Measurements from ENCODE around the gene ICA1L. TPM values are rescaled to one million over a fixed set of nuclear protein-coding genes. Genes with fewer than 3 reads are reported as not detected.
"Not testable (repeated sequence)": the region's sequence is repeated elsewhere in the genome, so short reads cannot be mapped to it uniquely, and the experiment has no call there.

ICA1L gene
- polyA plus RNA-seq, 1 donor from 2014 or later, result 2.2 TPM

DNA sequence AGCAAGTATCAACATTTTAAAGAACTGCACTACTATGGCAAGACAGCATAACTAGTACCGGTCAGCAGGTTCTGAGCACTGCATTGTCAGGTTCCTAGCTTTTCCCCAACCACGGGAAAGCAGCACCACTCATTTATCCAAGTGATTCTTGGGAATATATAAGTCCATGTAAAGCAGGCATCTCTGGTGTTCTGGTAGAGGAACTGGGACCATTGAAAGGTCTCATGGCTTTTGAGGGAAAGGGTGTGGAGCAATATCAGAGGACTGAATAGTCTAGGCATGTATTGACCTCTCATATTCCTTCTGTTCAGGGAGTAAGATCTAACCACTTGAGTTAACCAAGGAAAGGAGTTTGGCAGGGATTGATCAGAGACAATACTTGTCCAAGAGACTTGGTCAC, 6.1 kb upstream of the ICA1L start:
- no peaks in the 10 kb centered on the region for H3K9me3 Mint-ChIP-seq
- no peak overlapping the region for H3K4me3 Mint-ChIP-seq
- H3K27ac Mint-ChIP-seq, result no peak overlapping the region
- no peaks in the 10 kb centered on the region for H3K27me3 Mint-ChIP-seq
- peaks cover 4% of the 10 kb centered on the region for H3K36me3 Mint-ChIP-seq
- H3K4me1 Mint-ChIP-seq, result peaks cover 0 to 2% (median 0%) of the 10 kb centered on the region in 3 donors

DNA sequence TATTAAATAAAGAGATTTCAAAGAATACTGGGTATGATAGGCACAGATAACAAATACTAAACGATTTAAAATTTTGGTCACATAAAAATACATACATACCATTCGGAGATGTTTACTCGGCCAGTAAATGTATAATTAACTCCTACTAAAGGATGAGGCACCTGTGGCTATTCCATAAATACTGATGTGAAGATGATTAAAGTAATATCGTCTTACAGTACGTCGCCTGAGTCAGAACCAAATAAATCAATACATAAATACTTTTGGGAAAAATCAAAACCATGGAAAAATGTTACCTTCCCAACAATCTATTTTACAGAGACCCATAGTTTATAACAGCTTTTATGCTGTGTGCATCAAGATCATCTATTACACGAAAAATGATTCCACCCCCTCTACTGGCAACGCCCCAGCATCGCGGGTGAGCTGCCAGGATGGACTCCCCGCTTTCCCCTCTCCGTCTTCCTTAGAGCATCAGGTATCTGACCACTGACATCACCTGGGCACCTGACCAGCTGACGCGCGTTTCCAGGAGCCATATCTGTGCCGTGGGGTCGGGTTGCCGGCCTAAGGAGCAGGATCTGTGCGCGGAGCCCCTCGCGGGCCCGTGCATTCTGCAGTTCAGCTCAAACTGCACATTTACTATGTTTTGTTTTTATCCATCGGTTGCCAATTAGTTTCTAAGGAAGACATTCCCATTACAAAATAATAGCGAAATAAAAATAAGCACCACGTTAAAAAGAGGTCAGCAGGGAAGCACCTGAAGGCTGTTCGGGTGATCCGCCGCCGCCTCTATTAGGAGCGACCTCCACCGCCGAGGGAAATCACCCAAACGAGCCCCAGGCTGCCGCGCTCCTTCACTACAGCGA, 901 bp downstream of the ICA1L start:
- Mint-ChIP-seq H3K4me1 (peaks cover 0 to 8% (median 4%) of the 10 kb centered on the region in 3 donors), H3K9me3 (no peaks in the 10 kb centered on the region), H3K27ac (peak overlapping the region; percentile 33 to 92 (median 75)), H3K4me3 (peak overlapping the region; percentile 92 to 98 (median 97)), H3K27me3 (no peaks in the 10 kb centered on the region), H3K36me3 (peaks cover 1% of the 10 kb centered on the region)

- Mint-ChIP-seq H3K4me3 (no peak overlapping the region), H3K27me3 (no peaks in the 10 kb centered on the region), H3K36me3 (no peaks in the 10 kb centered on the region)
These were observed 9.6 kb downstream of the ICA1L start for GRCh38 chr2:202861987-202862386.

GRCh38 chr2:202858601-202859000, 13.0 kb downstream of the ICA1L start:
- Mint-ChIP-seq H3K4me1 (no peaks in the 10 kb centered on the region), H3K9me3 (no peaks in the 10 kb centered on the region), H3K4me3 (no peak overlapping the region), H3K27ac (no peak overlapping the region), H3K27me3 (no peaks in the 10 kb centered on the region), H3K36me3 (peaks cover 2% of the 10 kb centered on the region)

More at GRCh38 chr2:202861987-202862386, 9.6 kb downstream of the ICA1L start:
- H3K4me1 Mint-ChIP-seq, result no peaks in the 10 kb centered on the region
- no peak overlapping the region for H3K27ac Mint-ChIP-seq
- no peaks in the 10 kb centered on the region for H3K9me3 Mint-ChIP-seq

GRCh38 chr2:202849343-202849742, 22.2 kb downstream of the ICA1L start:
- peak overlapping the region in 1 of 3 donors; percentile 18 for H3K27ac Mint-ChIP-seq
- peak overlapping the region in 1 of 4 donors; percentile 34 for H3K4me3 Mint-ChIP-seq
- peaks cover 10 to 14% (median 11%) of the 10 kb centered on the region in 3 donors for H3K4me1 Mint-ChIP-seq
- not testable (repeated sequence) for H3K9me3 Mint-ChIP-seq, H3K36me3 Mint-ChIP-seq, H3K27me3 Mint-ChIP-seq

GRCh38 chr2:202848813-202849212, 22.8 kb downstream of the ICA1L start:
- Mint-ChIP-seq H3K4me1 (peaks cover 10 to 14% (median 11%) of the 10 kb centered on the region in 3 donors), H3K9me3 (no peaks in the 10 kb centered on the region), H3K27ac (peak overlapping the region in 2 of 3 donors; percentile 18 to 67), H3K36me3 (no peaks in the 10 kb centered on the region), H3K27me3 (no peaks in the 10 kb centered on the region), H3K4me3 (peak overlapping the region in 2 of 4 donors; percentile 34 to 83)

- H3K27ac Mint-ChIP-seq, result peak overlapping the region in 2 of 3 donors; percentile 18 to 67
- H3K4me3 Mint-ChIP-seq, result peak overlapping the region in 2 of 4 donors; percentile 83
- no peaks in the 10 kb centered on the region for H3K36me3 Mint-ChIP-seq
- H3K27me3 Mint-ChIP-seq, result no peaks in the 10 kb centered on the region
- H3K4me1 Mint-ChIP-seq, result peaks cover 10 to 14% (median 11%) of the 10 kb centered on the region in 3 donors
- peaks cover 0 to 3% (median 2%) of the 10 kb centered on the region in 3 donors for H3K9me3 Mint-ChIP-seq
These were observed 23.7 kb downstream of the ICA1L start for GRCh38 chr2:202847693-202848524.

DNA sequence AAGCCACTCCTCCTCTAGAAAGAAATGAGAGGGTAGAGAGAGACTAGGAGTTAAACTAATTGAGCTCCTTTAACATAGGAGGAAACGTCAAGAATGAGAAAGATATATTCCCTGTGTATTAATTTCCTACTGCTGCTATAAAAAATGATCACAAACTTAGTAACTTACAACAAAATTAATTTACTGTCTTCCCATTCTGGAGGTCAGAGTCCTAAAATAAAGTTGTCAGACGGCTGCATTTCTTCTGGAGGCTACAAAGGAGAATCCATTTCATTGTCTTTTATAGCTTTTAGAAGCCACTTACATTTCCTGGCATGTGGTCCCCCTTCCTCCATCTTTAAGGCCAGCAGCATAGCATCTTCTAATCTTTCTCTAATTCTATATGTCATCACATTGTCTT, 26.9 kb downstream of the ICA1L start:
- Mint-ChIP-seq H3K27ac (peak overlapping the region in 1 of 3 donors; percentile 51), H3K9me3 (peaks cover 4 to 10% (median 5%) of the 10 kb centered on the region in 3 donors), H3K27me3 (no peaks in the 10 kb centered on the region), H3K4me1 (peaks cover 9 to 14% (median 10%) of the 10 kb centered on the region in 3 donors), H3K4me3 (no peak overlapping the region), H3K36me3 (peaks cover 2% of the 10 kb centered on the region)

DNA sequence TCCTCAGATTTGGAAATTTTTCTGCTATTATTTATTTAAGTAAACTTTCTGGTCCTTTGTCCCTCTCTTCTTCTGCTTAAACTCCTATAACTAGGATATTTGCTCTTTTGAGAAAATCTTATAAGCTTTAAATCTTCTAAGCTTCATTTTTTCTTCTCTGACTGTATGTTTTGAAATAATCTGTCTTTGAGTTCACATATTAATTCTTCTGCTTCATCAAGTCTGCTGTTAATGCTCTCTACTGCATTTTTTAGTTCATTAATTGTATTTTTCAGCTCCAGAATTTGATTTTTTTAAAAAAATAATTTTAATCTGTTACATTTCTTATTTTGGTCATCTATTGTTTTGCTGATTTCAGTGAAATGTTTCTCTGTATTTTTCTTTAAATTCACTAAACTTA, 28.9 kb downstream of the ICA1L start:
- Mint-ChIP-seq H3K36me3 (peaks cover 2% of the 10 kb centered on the region), H3K27me3 (no peaks in the 10 kb centered on the region), H3K4me3 (no peak overlapping the region), H3K27ac (no peak overlapping the region), H3K9me3 (peaks cover 4 to 10% (median 5%) of the 10 kb centered on the region in 3 donors), H3K4me1 (peaks cover 0 to 1% (median 0%) of the 10 kb centered on the region in 3 donors)

- H3K27me3 Mint-ChIP-seq, result no peaks in the 10 kb centered on the region
- H3K27ac Mint-ChIP-seq, result no peak overlapping the region
- H3K4me3 Mint-ChIP-seq, result peak overlapping the region in 1 of 4 donors; percentile 12
- peaks cover 2% of the 10 kb centered on the region for H3K36me3 Mint-ChIP-seq
- peaks cover 4 to 10% (median 5%) of the 10 kb centered on the region in 3 donors for H3K9me3 Mint-ChIP-seq
- no peaks in the 10 kb centered on the region for H3K4me1 Mint-ChIP-seq
These were observed 30.3 kb downstream of the ICA1L start for GRCh38 chr2:202841090-202841867.

DNA sequence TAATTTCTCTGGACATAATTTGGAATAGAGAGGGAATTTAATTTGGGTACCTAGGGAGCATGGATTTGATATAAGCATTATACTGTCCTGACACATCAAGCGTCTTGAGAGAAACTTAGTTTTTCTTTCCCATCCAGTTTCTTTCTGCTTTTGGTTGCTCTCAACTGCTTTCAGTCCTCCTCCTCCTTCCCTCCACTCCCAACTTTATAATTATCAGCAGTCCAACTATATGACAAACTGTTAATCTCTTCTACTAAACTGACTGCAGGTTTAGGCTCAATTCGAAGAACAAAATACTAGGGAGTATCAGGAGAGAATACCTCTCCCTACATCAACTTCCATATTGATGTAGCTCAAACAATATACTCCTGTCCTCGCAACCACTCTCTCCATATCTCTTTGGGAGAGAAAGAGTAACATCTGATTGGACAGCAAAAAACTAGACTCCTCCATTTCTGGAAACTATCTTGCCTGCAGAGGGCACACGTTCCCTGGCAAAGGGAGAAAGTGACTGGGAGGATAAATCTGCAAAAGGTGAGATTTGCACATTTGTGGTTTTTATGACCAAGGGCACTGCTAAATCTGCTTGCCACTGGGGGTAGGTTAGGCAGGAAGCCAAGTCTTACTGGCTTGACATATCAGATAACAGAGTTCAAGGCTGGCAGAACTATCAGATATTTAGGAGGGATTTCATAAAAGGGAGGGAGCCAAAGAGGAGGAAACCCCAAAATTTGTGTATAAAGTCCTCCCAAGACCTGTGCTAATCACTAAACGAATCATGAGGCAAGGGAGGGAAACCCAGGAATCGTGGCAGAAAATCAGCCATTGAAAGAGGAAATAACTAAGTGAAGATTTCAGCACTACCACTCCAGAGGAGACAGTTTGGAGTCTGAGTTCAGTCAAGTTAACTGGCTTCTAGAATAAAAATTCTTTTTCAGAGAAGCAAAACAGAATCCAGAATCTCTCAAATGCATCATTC, 40.0 kb downstream of the ICA1L start:
- H3K27ac Mint-ChIP-seq, result peak overlapping the region; percentile 18 to 27 (median 25)
- H3K4me3 Mint-ChIP-seq, result peak overlapping the region in 1 of 4 donors; percentile 72
- peaks cover 5% of the 10 kb centered on the region for H3K36me3 Mint-ChIP-seq

GRCh38 chr2:202824901-202825300, 46.7 kb downstream of the ICA1L start:
- Mint-ChIP-seq H3K4me1 (peaks cover 0 to 2% (median 2%) of the 10 kb centered on the region in 3 donors), H3K36me3 (peaks cover 7% of the 10 kb centered on the region), H3K27ac (peak overlapping the region in 1 of 3 donors; percentile 15), H3K4me3 (no peak overlapping the region), H3K27me3 (no peaks in the 10 kb centered on the region), H3K9me3 (no peaks in the 10 kb centered on the region)

More for the DNA sequence above, 40.0 kb downstream of the ICA1L start:
- no peaks in the 10 kb centered on the region for H3K9me3 Mint-ChIP-seq
- H3K27me3 Mint-ChIP-seq, result no peaks in the 10 kb centered on the region
- H3K4me1 Mint-ChIP-seq, result peaks cover 6 to 9% (median 8%) of the 10 kb centered on the region in 3 donors

DNA sequence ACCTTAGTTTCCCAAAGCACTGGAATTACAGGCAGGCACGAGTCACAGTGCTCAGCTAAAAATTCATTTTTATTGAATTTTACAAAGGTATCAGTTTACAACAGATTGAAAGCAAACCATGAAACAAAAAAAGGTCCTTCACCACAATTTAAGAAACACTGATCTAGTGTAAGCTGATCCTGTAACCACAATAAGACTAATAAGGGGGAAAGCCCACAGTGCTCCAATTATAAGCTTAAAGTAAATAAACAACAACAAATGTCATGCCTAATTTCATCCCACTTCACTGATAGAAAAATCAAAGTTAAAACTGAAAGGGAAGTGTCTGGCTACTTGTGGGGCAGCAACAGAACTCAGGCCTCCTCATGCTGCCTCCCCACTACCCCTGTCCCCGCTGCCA, 49.2 kb downstream of the ICA1L start:
- Mint-ChIP-seq H3K4me1 (peaks cover 0 to 2% (median 2%) of the 10 kb centered on the region in 3 donors), H3K36me3 (peaks cover 7% of the 10 kb centered on the region), H3K27me3 (no peaks in the 10 kb centered on the region), H3K4me3 (no peak overlapping the region), H3K9me3 (no peaks in the 10 kb centered on the region), H3K27ac (peak overlapping the region in 2 of 3 donors; percentile 18 to 35)

All from IgD-negative memory B cell (primary cell).